GM04504 (cell line): Measurements from ENCODE around the gene STARD10.

ENCODE experiments used
- DNase-seq: peaks from one replicate; pipeline ENCODE4 v3.0.0-alpha.2; 2012; ENCODE audit warnings: low read depth

Gene STARD10

DNA sequence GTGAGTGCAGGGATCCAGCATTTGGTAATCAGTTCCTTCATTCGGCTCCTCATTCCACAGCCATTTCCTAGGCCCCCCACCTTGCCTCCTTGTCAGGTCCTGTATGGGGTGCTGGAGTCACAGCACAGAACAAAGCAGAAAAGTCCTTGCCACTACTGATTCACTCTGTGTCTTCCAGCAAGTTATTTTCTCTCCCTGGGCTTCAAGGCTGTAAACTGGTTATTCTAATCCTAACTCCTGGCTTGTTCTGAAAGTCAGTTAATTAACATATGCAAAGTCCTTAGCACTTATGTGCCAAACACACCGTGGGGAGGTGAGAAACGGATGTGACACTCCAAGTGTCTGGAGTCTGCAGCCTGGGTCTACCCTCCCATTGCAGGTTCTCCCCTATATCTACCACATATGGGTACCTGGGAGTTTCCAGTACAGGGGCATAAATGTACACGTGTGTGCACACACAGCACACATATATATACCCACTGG is 89.0 kb downstream of the STARD10 start:
- DNase-seq = no peak
